HCT116 (cell line): Measurements from ENCODE around the gene OR11A1. TPM values are rescaled to one million over a fixed set of nuclear protein-coding genes. Genes with fewer than 3 reads are reported as not detected.

Source experiments
- ATAC-seq: fragments of 200-7000 bp; cut with Tn5 transposase; 2 replicates; pipeline ENCODE4 v1.9.1; 2020; ENCODE audit warnings: mild to moderate bottlenecking, moderate library complexity
- BruUV-seq: library from RNA; stranded (reverse); fragments of 400-500 nt; replicated peaks from 2 replicates; lab custom pipeline; 2021; lab: Mats Ljungman, UMichigan
- CTCF ChIA-PET: fragments of 300-600 bp; sonication (Branson Sonifier 250); formaldehyde crosslinking; loops from one replicate; lab custom pipeline; 2021; ENCODE audit warnings: antibody characterized with exemption; lab: Charles Lee
- POLR2A ChIA-PET: fragments of 300-600, 350-600 bp; sonication (Branson Sonifier 250); formaldehyde crosslinking; loops from one replicate; lab custom pipeline; 2021; ENCODE audit warnings: antibody characterized with exemption; lab: Charles Lee
- RAD21 ChIA-PET, 2 experiments: fragments of 300-600 bp; sonication (Branson Sonifier 250); formaldehyde crosslinking; loops; one replicate each; lab custom pipeline; 2023; ENCODE audit warnings: low total read pairs in 2 of 2; ENCODE audit not compliant: uncharacterized antibody in 2 of 2, unreplicated experiment in 2 of 2, low non-redundant PET in 1 of 2; lab: Charles Lee
- DNase-seq: peaks from one replicate; pipeline ENCODE4 v3.0.0-alpha.2; 2010; ENCODE audit warnings: low read depth, low spot score
- H2AFZ ChIP-seq: fragments of 200-600 bp; shearing (Covaris generic), sonication (generic); 2 replicates; pipeline ENCODE4 v1.6.1; 2017; ENCODE audit warnings: low read depth, mixed run types, mixed read lengths, antibody characterized with exemption, low read length; ENCODE audit not compliant: poor library complexity, severe bottlenecking
- H3K27ac ChIP-seq: 2 replicates; pipeline ENCODE4 v1.5.1; 2012; ENCODE audit warnings: low read depth, low read length
- H3K27me3 ChIP-seq: fragments of 200-600 bp; sonication (generic); 2 replicates; pipeline ENCODE4 v1.6.1; 2016; ENCODE audit warnings: mixed run types, low read length, mixed read lengths; ENCODE audit not compliant: insufficient read depth
- H3K36me3 ChIP-seq, 2 experiments: fragments of 200-500 bp in 1 of 2; fragments of 200-600 bp in 1 of 2; sonication (Bioruptor generic) in 1 of 2; sonication (generic) in 1 of 2; 2 replicates each; pipeline versions ENCODE4 v1.5.1 to v1.6.1; 2014 to 2016; ENCODE audit warnings: low read length in 2 of 2, inconsistent platforms in 1 of 2, mixed read lengths in 1 of 2, mixed run types in 1 of 2; ENCODE audit not compliant: insufficient read depth in 2 of 2, control insufficient read depth in 1 of 2
- H3K4me1 ChIP-seq, 2 experiments: fragments of 200-600 bp in 1 of 2; sonication (generic) in 1 of 2; 2 replicates each; pipeline versions ENCODE4 v1.5.1 to v1.6.1; 2012 to 2017; ENCODE audit warnings: low read length in 2 of 2, inconsistent platforms in 1 of 2, mild to moderate bottlenecking in 1 of 2, mixed read lengths in 1 of 2, mixed run types in 1 of 2, moderate library complexity in 1 of 2; ENCODE audit not compliant: insufficient read depth in 2 of 2, control insufficient read depth in 1 of 2
- H3K4me2 ChIP-seq: fragments of 200-600 bp; sonication (generic); 2 replicates; pipeline ENCODE4 v1.6.1; 2017; ENCODE audit warnings: mixed run types, low read length, mixed read lengths
- H3K4me3 ChIP-seq, 2 experiments: fragments of 200-600 bp in 1 of 2; sonication (generic) in 1 of 2; replicated peaks in 1 of 2; 2 replicates each; pipeline ENCODE4 v1.5.1; 2011 to 2016; ENCODE audit warnings: low read length in 2 of 2, control low read depth in 1 of 2, low read depth in 1 of 2, mild to moderate bottlenecking in 1 of 2, mixed read lengths in 1 of 2, mixed run types in 1 of 2
- H3K79me2 ChIP-seq: fragments of 200-600 bp; sonication (generic); 2 replicates; pipeline ENCODE4 v1.6.1; 2017; ENCODE audit warnings: mild to moderate bottlenecking, mixed run types, low read length, moderate library complexity, mixed read lengths; ENCODE audit not compliant: insufficient read depth
- H3K9ac ChIP-seq: fragments of 200-600 bp; sonication (generic); 2 replicates; pipeline ENCODE4 v1.6.1; 2016; ENCODE audit warnings: low read length, mixed read lengths
- H3K9me2 ChIP-seq: fragments of 200-600 bp; sonication (generic), shearing (Covaris generic); 2 replicates; pipeline ENCODE4 v1.6.1; 2017; ENCODE audit warnings: mixed run types, mild to moderate bottlenecking, moderate library complexity; ENCODE audit not compliant: insufficient read depth
- H3K9me3 ChIP-seq, 2 experiments: fragments of 200-500 bp in 1 of 2; fragments of 200-600 bp in 1 of 2; sonication (Bioruptor generic) in 1 of 2; sonication (generic) in 1 of 2; 2 replicates each; pipeline ENCODE4 v1.6.1; 2014 to 2017; ENCODE audit warnings: low read length in 2 of 2, mixed read lengths in 2 of 2, inconsistent platforms in 1 of 2, low read depth in 1 of 2, mild to moderate bottlenecking in 1 of 2, mixed run types in 1 of 2, moderate library complexity in 1 of 2; ENCODE audit not compliant: control insufficient read depth in 1 of 2, insufficient read depth in 1 of 2
- H4K20me1 ChIP-seq: fragments of 200-600 bp; sonication (generic), shearing (Covaris generic); 2 replicates; pipeline ENCODE4 v1.6.1; 2017; ENCODE audit warnings: mixed run types, mild to moderate bottlenecking, moderate library complexity; ENCODE audit not compliant: insufficient read depth
- ATF3 ChIP-seq: IDR thresholded peaks from 2 replicates; pipeline ENCODE4 v1.6.1; 2012
- CBX3 ChIP-seq: IDR thresholded peaks from 2 replicates; pipeline ENCODE4 v1.6.1; 2012; ENCODE audit warnings: low read depth
- CEBPB ChIP-seq: IDR thresholded peaks from 2 replicates; pipeline ENCODE4 v1.6.1; 2012; ENCODE audit warnings: low read depth
- CTCF ChIP-seq, 3 experiments: fragments of 200-600 bp in 1 of 3; sonication (generic) in 1 of 3; IDR thresholded peaks in 2 of 3; conservative IDR thresholded peaks in 1 of 3; 2 replicates each; pipeline ENCODE4 v1.5.1; 2012 to 2017; ENCODE audit warnings: low read depth in 2 of 3, low read length in 2 of 3, antibody characterized with exemption in 1 of 3, borderline replicate concordance in 1 of 3, control low read depth in 1 of 3, mild to moderate bottlenecking in 1 of 3, mixed read lengths in 1 of 3, mixed run types in 1 of 3, moderate library complexity in 1 of 3; ENCODE audit not compliant: insufficient read depth in 1 of 3
- ELF1 ChIP-seq: IDR thresholded peaks from 2 replicates; pipeline ENCODE4 v1.6.1; 2012; ENCODE audit warnings: low read depth, borderline replicate concordance
- EZH2 ChIP-seq: fragments of 200-600 bp; sonication (generic); IDR thresholded peaks from 2 replicates; pipeline ENCODE4 v1.6.1; 2017; ENCODE audit warnings: antibody characterized with exemption, mixed run types
- EZH2phosphoT487 ChIP-seq: fragments of 200-600 bp; IDR thresholded peaks from 2 replicates; pipeline ENCODE4 v1.6.1; 2018; ENCODE audit warnings: antibody characterized with exemption, borderline replicate concordance
- JUND ChIP-seq: IDR thresholded peaks from 2 replicates; pipeline ENCODE4 v1.6.1; 2012
- POLR2A ChIP-seq: IDR thresholded peaks from 2 replicates; pipeline ENCODE4 v1.7.0; 2011; ENCODE audit warnings: borderline replicate concordance; ENCODE audit not compliant: insufficient read depth, insufficient read length; ENCODE audit errors: extremely low read depth
- POLR2AphosphoS5 ChIP-seq: IDR thresholded peaks from 2 replicates; pipeline ENCODE4 v1.6.1; 2011; ENCODE audit warnings: mild to moderate bottlenecking, low read depth, low read length, moderate library complexity
- REST ChIP-seq: IDR thresholded peaks from 2 replicates; pipeline ENCODE4 v1.6.1; 2012; ENCODE audit warnings: low read depth
- TCF7L2 ChIP-seq: IDR thresholded peaks from 2 replicates; pipeline ENCODE4 v1.7.0; 2011; ENCODE audit warnings: borderline replicate concordance, inconsistent platforms; ENCODE audit not compliant: insufficient read depth, insufficient read length; ENCODE audit errors: extremely low read depth
- ZBTB33 ChIP-seq: IDR thresholded peaks from 2 replicates; pipeline ENCODE4 v1.6.1; 2011; ENCODE audit warnings: mild to moderate bottlenecking, low read length, moderate library complexity; ENCODE audit not compliant: insufficient replicate concordance; ENCODE audit errors: extremely low read depth
- ZFX ChIP-seq: fragments of 450-650 bp; IDR thresholded peaks from 2 replicates; pipeline ENCODE4 v1.6.1; 2017
- intact Hi-C: fragments of 100-400 bp; cut with micrococcal nuclease; formaldehyde crosslinking; loops from 2 replicates; pipeline ENCODE4 v1.10.0; 2022
- total RNA-seq: library from RNA; stranded (reverse); gene quantifications from one replicate; pipeline ENCODE4 v1.2.1, GENCODE V29; 2021; ENCODE audit not compliant: unreplicated experiment

OR11A1 gene
- total RNA-seq, 1 experiment from 2014 or later: not detected

- no peak for TF ChIP-seq ZBTB33
- no peak for TF ChIP-seq JUND
- no peak for TF ChIP-seq POLR2A
- TF ChIP-seq CBX3: no peak
- no peak for TF ChIP-seq ELF1
These were observed 21.1 kb upstream of the OR11A1 start (continued) for GRCh38 chr6:29477923-29478450.

- CTCF ChIA-PET: no interaction called here
- POLR2A ChIA-PET: no interaction called here
- no peaks in the 10 kb centered on the region for H3K27me3 ChIP-seq
- H3K36me3 ChIP-seq: no peaks in the 10 kb centered on the region
- no peak overlapping the region for H3K4me2 ChIP-seq
- no peaks in the 10 kb centered on the region for H3K79me2 ChIP-seq
- H3K4me3 ChIP-seq: no peak overlapping the region
- intact Hi-C loops: no loop called here
- no peak overlapping the region for H3K27ac ChIP-seq
- ATAC-seq (no peak), DNase-seq (no peak)
- H3K9ac ChIP-seq: no peak overlapping the region
- H4K20me1 ChIP-seq: no peaks in the 10 kb centered on the region
- H3K9me2 ChIP-seq: no peaks in the 10 kb centered on the region
- RAD21 ChIA-PET: no interaction called here
- no TSS peak for BruUV-seq
- no peaks in the 10 kb centered on the region for H3K9me3 ChIP-seq
- no peaks in the 10 kb centered on the region for H3K4me1 ChIP-seq
- H2AFZ ChIP-seq: no peak overlapping the region
- no peak for TF ChIP-seq TCF7L2
- TF ChIP-seq POLR2AphosphoS5: no peak
- no peak for TF ChIP-seq REST
- TF ChIP-seq CEBPB: no peak
- TF ChIP-seq ZBTB33: no peak
- TF ChIP-seq ZFX: no peak
- no peak for TF ChIP-seq EZH2phosphoT487
- TF ChIP-seq CBX3: no peak
- TF ChIP-seq ELF1: no peak
- TF ChIP-seq EZH2: no peak
- TF ChIP-seq CTCF (IDR thresholded peaks at IDR 0.05 in 2 of 3, conservative IDR thresholded peaks at IDR 0.05 in 1 of 3; ENCODE audit: borderline replicate concordance in 1 of 3, insufficient read depth in 1 of 3, low read depth in 2 of 3, low read length in 2 of 3): no peak
- TF ChIP-seq POLR2A: no peak
- TF ChIP-seq ATF3: no peak
These were observed 18.1 kb upstream of the OR11A1 start for GRCh38 chr6:29474996-29475395.
